Stomach (tissue), 9 donors: ENCODE data around the gene HMSD. TPM values are rescaled to one million over a fixed set of nuclear protein-coding genes. Genes with fewer than 3 reads are reported as not detected.
A peak's percentile ranks its signal among the peaks of the same experiment; 100 is the strongest.

ENCODE experiments used
- DNase-seq, 2 donors: peaks; one replicate each; pipeline versions ENCODE4 v3.0.0 to v3.0.0-alpha.2; 2013 to 2019
- H3K27ac ChIP-seq, 5 donors: fragments of 200-600 bp in 4 of 5; sonication (generic) in 4 of 5; one replicate each; pipeline ENCODE4 v1.5.1; 2013 to 2019; ENCODE audit warnings: mild to moderate bottlenecking in 1 of 5, moderate library complexity in 1 of 5
- H3K27me3 ChIP-seq, 3 donors: fragments of 200-600 bp; sonication (generic); one replicate each; pipeline ENCODE4 v1.5.1; 2017 to 2019; ENCODE audit warnings: mixed run types in 1 of 3
- H3K36me3 ChIP-seq, 4 donors: fragments of 200-600 bp; sonication (generic); 1 replicate in 3 of 4; 2 replicates in 1 of 4; pipeline ENCODE4 v1.5.1; 2016 to 2019
- H3K4me1 ChIP-seq, 4 donors: fragments of 200-600 bp; sonication (generic); one replicate each; pipeline ENCODE4 v1.5.1; 2016 to 2019
- H3K4me3 ChIP-seq, 4 donors: fragments of 200-600 bp; sonication (generic) in 3 of 4; one replicate each; pipeline ENCODE4 v1.5.1; 2016 to 2019; ENCODE audit warnings: mild to moderate bottlenecking in 1 of 4
- H3K9me3 ChIP-seq, 4 donors: fragments of 200-600 bp; sonication (generic); one replicate each; pipeline ENCODE4 v1.5.1; 2016 to 2019
- EP300 ChIP-seq: sonication (generic); formaldehyde crosslinking; IDR thresholded peaks from one replicate; pipeline ENCODE4 v1.6.1; 2017; ENCODE audit warnings: antibody characterized with exemption
- POLR2A ChIP-seq, 4 donors: fragments of 450-650 bp; IDR thresholded peaks; one replicate each; pipeline ENCODE4 v1.6.1; 2016; ENCODE audit warnings: antibody characterized with exemption in 4 of 4, control low read depth in 2 of 4, mild to moderate bottlenecking in 1 of 4, moderate library complexity in 1 of 4
- POLR2AphosphoS5 ChIP-seq, 3 donors: sonication (generic); formaldehyde crosslinking; IDR thresholded peaks; one replicate each; pipeline ENCODE4 v1.6.1; 2016; ENCODE audit warnings: antibody characterized with exemption in 3 of 3
- WGBS, 5 donors: extraction: QIAGEN DNeasy Blood & Tissue Kit in 3 of 5; methylation state at CpG; one replicate each; pipeline versions ENCODE4 v1.1.5 to v1.1.7; 2013 to 2018; 5-methylcytosine and 5-hydroxymethylcytosine counted together
- intact Hi-C: fragments of 100-400 bp; cut with DNase I; formaldehyde crosslinking; loops from one replicate; pipeline ENCODE4 v1.15.1; 2023; ENCODE audit warnings: low total_unique reads
- polyA plus RNA-seq, 3 donors: library from polyadenylated mRNA; stranded (reverse); fragments of 200-250 nt; gene quantifications; one replicate each; pipeline ENCODE4 v1.2.3, GENCODE V29; 2013
- total RNA-seq, 5 donors: library from RNA; depleted of rRNA; stranded (reverse); fragments of >200 nt; gene quantifications; one replicate each; pipeline versions ENCODE4 v1.1.0 to v1.2.3, GENCODE V29; 2014 to 2016
- TF ChIP-seq, protein P1 (sequence below), 7 experiments: fragments of 450-650 bp in 4 of 7; fragments of 200-600 bp in 3 of 7; sonication (generic) in 3 of 7; IDR thresholded peaks; one replicate each; pipeline ENCODE4 v1.5.1; 2016 to 2019; ENCODE audit warnings: antibody characterized with exemption in 7 of 7, control low read depth in 2 of 7, mild to moderate bottlenecking in 1 of 7
- donor health status: healthy with polysubstance abuse.
- donor health status: Bipolar disorder and iron deficiency.
- donor health status: healthy.

Gene HMSD
- total and polyA plus RNA-seq, 8 donors = 0.10 to 0.31 (median 0.19) TPM; not detected in 5

DNA sequence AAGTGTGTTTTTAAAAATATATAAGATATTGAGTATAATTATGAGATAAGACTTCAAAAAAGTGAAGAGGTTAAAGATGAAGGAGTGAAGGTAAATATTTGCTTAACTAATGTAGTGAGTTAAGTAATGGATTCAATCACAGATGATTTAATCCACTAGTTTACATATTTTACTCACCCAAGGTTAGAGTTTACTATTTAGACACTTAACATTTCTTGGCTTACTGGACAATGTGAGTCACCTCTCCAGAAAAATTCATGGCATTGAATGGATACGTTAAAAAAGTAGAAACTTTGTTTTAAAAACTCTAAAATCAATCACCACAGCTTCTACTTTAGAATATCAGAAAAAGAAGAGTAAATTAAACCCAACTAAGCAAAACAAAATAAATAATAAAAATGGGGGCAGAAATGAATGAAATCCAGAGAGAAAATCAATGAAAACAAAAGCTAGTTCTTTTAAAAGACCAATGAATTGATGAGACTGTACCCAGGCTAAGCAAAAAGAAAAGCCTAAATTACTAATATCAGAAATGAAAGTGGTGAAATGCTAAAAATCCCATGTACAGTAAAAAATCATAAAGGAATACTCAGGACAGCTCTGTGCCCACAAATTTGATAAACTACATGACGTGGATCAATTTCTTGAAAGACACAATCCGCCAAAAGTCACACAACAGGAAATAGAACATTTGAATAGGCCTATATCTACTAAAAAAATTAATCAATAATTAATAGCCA, 1.9 kb upstream of the HMSD start:
- Histone ChIP-seq H3K4me1 (peaks cover 5 to 12% (median 9%) of the 10 kb centered on the region in 4 donors), H3K9me3 (peaks cover 0 to 5% (median 0%) of the 10 kb centered on the region in 4 donors), H3K36me3 (no peaks in the 10 kb centered on the region), H3K27ac (no peak overlapping the region), H3K27me3 (peaks cover 0 to 17% (median 5%) of the 10 kb centered on the region in 3 donors), H3K4me3 (no peak overlapping the region)
- 67 to 78% (median 74%) methylated on average over 3 of the region's 3 CpGs for WGBS, 5 donors
- intact Hi-C loops = no loop called here
- no peak for DNase-seq
- TF ChIP-seq, protein P1, sequence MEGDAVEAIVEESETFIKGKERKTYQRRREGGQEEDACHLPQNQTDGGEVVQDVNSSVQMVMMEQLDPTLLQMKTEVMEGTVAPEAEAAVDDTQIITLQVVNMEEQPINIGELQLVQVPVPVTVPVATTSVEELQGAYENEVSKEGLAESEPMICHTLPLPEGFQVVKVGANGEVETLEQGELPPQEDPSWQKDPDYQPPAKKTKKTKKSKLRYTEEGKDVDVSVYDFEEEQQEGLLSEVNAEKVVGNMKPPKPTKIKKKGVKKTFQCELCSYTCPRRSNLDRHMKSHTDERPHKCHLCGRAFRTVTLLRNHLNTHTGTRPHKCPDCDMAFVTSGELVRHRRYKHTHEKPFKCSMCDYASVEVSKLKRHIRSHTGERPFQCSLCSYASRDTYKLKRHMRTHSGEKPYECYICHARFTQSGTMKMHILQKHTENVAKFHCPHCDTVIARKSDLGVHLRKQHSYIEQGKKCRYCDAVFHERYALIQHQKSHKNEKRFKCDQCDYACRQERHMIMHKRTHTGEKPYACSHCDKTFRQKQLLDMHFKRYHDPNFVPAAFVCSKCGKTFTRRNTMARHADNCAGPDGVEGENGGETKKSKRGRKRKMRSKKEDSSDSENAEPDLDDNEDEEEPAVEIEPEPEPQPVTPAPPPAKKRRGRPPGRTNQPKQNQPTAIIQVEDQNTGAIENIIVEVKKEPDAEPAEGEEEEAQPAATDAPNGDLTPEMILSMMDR (IDR thresholded peaks at IDR 0.05) = no peak
- TF ChIP-seq EP300 (no peak), POLR2AphosphoS5 (IDR thresholded peaks at IDR 0.05) (no peak)

DNA sequence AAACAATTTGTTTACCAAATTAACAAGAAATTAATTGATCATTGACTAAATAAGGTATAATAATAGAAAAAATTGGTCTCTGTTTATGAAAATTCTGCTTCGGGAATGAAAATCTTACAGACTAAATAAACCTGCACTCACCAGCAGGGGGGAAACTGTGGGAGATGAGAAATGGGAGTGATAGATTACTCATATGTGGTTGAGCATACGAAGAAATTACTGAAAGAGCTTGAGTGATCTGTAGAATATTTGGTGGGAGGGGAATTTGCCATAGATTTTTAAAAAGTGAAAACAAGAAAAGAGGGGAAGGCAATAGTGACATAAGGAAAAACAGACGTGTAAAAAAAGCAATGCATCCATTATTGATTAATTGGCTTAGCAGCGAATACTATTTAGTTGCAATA, 2.2 kb downstream of the HMSD start:
- 63 to 70% (median 68%) methylated on average over 4 of the region's 4 CpGs for WGBS, 5 donors
- TF ChIP-seq, protein P1 (IDR thresholded peaks at IDR 0.05) = peak in 1 of 7 experiments; percentile 10
- no peak for TF ChIP-seq EP300
- no peaks in the 10 kb centered on the region for H3K36me3 ChIP-seq

DNA sequence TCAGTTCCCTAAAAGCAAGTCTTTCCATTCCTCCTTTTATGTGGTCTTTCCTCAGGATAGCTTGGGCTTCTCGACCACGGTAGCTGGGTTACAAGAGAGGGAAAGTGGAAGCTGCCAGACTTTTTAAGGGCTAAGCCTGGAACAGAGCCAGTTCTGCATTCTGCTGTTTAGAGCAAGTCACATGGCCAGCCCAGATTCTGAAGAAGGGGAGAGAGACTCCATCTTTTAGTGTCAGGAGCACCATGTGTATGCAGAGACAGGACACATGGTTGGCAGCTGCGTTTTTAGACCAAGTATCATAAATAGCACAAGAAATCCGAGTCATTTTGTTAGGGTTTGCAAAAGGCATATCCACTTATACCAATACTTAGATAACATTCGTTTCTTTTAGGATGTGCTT, 4.7 kb downstream of the HMSD start:
- H3K27ac ChIP-seq = no peak overlapping the region
- no peaks in the 10 kb centered on the region for H3K9me3 ChIP-seq
- H3K4me3 ChIP-seq = no peak overlapping the region
- H3K27me3 ChIP-seq = peaks cover 0 to 13% (median 13%) of the 10 kb centered on the region in 3 donors
- H3K4me1 ChIP-seq = peaks cover 5 to 10% (median 7%) of the 10 kb centered on the region in 4 donors
- WGBS, 5 donors = 57 to 74% (median 59%) methylated on average over 5 of the region's 5 CpGs
- DNase-seq = peak in 1 of 2 donors; percentile 38
- intact Hi-C loops = no loop called here
- H3K36me3 ChIP-seq = no peaks in the 10 kb centered on the region
- TF ChIP-seq, protein P1 (IDR thresholded peaks at IDR 0.05) = no peak
- TF ChIP-seq POLR2A (IDR thresholded peaks at IDR 0.05) (no peak), EP300 (no peak), POLR2AphosphoS5 (IDR thresholded peaks at IDR 0.05) (no peak)

More for the DNA sequence above, 2.2 kb downstream of the HMSD start:
- Histone ChIP-seq H3K27me3 (peaks cover 0 to 24% (median 13%) of the 10 kb centered on the region in 3 donors), H3K4me3 (no peak overlapping the region), H3K9me3 (no peaks in the 10 kb centered on the region), H3K4me1 (peaks cover 5 to 12% (median 9%) of the 10 kb centered on the region in 4 donors), H3K27ac (no peak overlapping the region)
- intact Hi-C loops = no loop called here
- no peak for DNase-seq

DNA sequence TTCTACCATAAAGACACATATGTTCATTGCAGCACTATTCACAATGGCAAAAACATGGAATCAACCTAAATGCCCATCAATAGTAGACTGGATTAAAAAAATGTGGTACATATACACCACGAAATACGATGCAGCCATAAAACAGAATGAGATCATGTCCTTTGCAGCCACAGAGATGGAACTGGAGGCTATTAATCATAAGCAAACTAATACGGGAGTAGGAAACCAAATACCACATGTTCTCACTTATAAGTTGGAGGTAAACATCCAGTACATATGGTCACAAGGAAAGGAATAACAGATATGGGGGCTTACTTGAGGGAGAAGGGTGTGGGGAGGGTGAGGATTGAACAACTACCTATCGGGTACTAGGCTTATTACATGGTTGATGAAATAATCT, 7.7 kb downstream of the HMSD start:
- no peak overlapping the region for H3K4me3 ChIP-seq
- no peak overlapping the region for H3K27ac ChIP-seq
- H3K27me3 ChIP-seq = peaks cover 0 to 18% (median 9%) of the 10 kb centered on the region in 3 donors
- H3K36me3 ChIP-seq = no peaks in the 10 kb centered on the region
- 57 to 63% (median 59%) methylated on average over 4 of the region's 4 CpGs for WGBS, 5 donors
- no peaks in the 10 kb centered on the region for H3K9me3 ChIP-seq
- TF ChIP-seq, protein P1 (IDR thresholded peaks at IDR 0.05) = no peak
- TF ChIP-seq POLR2A (IDR thresholded peaks at IDR 0.05) = no peak
- no peak for TF ChIP-seq EP300
- TF ChIP-seq POLR2AphosphoS5 (IDR thresholded peaks at IDR 0.05) = no peak
- H3K4me1 ChIP-seq = no peaks in the 10 kb centered on the region
- DNase-seq = no peak
- intact Hi-C loops = no loop called here
